Measurements from ENCODE around the gene SOX1.

- TF ChIP-seq, protein P1, sequence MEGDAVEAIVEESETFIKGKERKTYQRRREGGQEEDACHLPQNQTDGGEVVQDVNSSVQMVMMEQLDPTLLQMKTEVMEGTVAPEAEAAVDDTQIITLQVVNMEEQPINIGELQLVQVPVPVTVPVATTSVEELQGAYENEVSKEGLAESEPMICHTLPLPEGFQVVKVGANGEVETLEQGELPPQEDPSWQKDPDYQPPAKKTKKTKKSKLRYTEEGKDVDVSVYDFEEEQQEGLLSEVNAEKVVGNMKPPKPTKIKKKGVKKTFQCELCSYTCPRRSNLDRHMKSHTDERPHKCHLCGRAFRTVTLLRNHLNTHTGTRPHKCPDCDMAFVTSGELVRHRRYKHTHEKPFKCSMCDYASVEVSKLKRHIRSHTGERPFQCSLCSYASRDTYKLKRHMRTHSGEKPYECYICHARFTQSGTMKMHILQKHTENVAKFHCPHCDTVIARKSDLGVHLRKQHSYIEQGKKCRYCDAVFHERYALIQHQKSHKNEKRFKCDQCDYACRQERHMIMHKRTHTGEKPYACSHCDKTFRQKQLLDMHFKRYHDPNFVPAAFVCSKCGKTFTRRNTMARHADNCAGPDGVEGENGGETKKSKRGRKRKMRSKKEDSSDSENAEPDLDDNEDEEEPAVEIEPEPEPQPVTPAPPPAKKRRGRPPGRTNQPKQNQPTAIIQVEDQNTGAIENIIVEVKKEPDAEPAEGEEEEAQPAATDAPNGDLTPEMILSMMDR (IDR thresholded peaks at IDR 0.05): no peak
- TF ChIP-seq POLR2A (IDR thresholded peaks at IDR 0.05): no peak
Measured at GRCh38 chr13:112117955-112118302, 51.0 kb downstream of the SOX1 start.
